Activated CD8-positive, alpha-beta memory T cell treated with anti-CD3 and anti-CD28 coated beads for 1 hour (primary cell): ENCODE measurements around the gene FCHSD2.
A peak's percentile ranks its signal among the peaks of the same experiment; 100 is the strongest.
"Not testable (repeated sequence)": the region's sequence is repeated elsewhere in the genome, so short reads cannot be mapped to it uniquely, and the experiment has no call there.

Experiments
- DNase-seq, 2 donors: peaks; one replicate each; pipeline ENCODE4 v3.0.0-alpha.2; 2020; ENCODE audit warnings: low read depth in 1 of 2; ENCODE audit errors: extremely low read depth in 1 of 2

Gene FCHSD2

GRCh38 chr11:73152086-73152853 is 10.2 kb upstream of the FCHSD2 start:
- no peak for DNase-seq

GRCh38 chr11:73151416-73151815 is 9.3 kb upstream of the FCHSD2 start:
- DNase-seq, result no peak

DNA sequence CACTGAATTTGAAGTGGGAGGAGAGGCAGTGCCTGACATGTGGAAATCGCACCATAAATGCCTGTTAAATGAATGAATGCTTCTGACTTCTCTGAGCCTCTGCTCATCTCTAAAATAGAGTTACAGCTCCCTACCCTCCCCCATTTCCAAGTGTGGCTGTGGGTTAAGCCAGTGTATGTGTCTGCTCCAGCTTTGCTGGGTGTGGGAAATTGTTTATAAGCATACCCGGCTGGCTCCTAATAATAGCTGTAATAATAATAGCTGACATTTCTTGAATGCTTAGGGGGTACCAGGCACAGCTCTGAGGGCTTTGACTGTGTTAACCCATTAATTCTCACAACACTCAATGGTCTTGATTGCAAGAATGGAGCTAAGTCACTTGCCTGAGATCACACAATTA is 7.0 kb upstream of the FCHSD2 start:
- no peak for DNase-seq

GRCh38 chr11:73147771-73148681 is 5.9 kb upstream of the FCHSD2 start:
- no peak for DNase-seq

DNA sequence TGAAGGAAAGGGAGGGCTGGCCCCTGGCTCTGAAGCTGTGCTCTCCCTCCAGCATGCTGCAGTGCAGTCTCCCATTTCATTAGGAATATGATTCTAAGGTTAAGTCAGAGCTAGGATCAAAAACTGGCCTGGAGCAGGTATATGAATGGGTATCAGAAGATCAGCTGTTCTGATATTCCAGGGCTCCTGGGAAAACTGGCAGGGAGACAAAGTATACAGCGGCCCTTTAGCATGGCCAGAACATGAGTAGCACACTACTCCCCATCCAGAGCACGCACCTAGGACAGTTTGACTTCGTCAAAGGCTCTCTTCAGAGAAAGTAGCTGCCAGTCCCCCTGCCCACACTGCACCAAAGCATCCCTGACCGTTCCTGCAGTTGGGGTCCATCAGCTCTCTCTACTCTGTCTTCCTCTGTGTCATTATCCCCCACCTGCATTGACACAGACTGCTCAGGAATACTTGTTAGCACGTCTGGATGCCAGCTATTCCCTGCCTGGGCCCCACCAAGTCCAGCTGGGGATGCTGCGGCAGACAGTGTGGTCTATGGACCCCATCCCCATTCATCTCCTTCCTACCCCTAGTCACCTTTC is 4.0 kb upstream of the FCHSD2 start:
- DNase-seq, result no peak

GRCh38 chr11:73143126-73143838 is 1.2 kb upstream of the FCHSD2 start:
- DNase-seq, result no peak

GRCh38 chr11:73141309-73142127 is 600 bp downstream of the FCHSD2 start:
- peak in 1 of 2 donors; percentile 53 for DNase-seq

DNA sequence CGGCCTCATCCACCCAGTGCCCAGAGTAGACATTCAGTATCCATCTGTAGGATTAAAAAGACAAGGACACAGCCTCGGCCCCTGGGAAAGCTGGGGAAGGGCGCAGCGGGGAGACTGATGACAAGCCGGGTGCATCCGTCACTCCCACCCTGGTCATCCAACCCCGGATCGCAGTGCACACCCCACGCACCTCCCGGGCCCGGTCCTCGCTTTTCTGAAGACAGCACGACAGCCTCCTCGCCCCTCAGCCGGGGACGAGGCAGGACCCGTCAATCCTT is 1.1 kb downstream of the FCHSD2 start:
- no peak for DNase-seq

GRCh38 chr11:73140213-73141030 is 1.7 kb downstream of the FCHSD2 start:
- DNase-seq, result no peak

DNA sequence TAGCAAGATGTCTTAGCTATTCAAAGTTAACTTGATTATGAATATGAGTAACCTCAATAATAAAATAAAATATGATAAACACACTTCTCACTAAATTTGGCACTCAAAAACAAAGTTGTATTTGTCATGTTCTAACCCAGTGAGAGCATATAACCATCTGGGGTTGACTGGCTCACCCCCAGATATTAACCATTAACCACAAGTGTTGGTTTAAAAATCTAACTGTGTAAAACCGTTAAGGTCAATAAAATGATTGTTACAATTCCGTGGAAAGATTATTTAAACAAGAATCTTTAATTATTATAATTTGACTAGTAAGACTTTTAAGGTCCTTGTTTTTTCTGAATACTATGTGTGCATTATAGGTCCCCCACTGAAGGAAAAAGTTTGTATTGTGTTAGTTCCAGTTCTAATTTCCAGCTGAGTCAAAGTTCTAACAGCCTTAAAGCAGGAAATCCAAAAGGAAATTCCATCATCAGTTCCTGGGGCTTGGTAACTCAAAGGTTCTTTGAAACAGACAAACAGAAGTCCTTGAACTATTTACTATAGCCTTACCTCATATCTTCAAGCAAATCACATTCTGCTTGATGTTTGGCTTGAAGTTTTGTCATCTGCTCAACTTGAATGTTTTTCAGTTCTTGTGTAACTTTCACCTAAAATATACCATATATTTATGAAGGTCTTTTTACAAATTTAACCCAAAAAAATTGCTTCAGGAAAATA is 2.5 kb downstream of the FCHSD2 start:
- no peak for DNase-seq

DNA sequence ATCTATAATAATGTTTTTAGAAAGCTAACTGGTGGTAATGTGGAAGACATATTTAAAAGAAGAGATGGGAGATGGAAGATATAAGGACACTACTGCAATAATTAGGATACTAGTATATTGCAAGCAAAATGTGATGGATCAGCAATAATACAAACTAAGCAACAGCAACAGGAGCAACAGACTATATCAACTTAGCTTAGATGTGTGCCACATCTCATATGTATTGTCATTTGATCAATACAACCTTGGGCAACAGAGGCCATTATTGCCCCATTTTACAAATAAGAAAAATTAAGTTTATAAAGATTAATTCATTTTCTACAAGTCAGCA is 4.2 kb downstream of the FCHSD2 start:
- DNase-seq, result no peak

- DNase-seq, result no peak
Observed at GRCh38 chr11:73137262-73137943, 4.7 kb downstream of the FCHSD2 start.

GRCh38 chr11:73136722-73137121 is 5.4 kb downstream of the FCHSD2 start:
- DNase-seq, result not testable (repeated sequence)

DNA sequence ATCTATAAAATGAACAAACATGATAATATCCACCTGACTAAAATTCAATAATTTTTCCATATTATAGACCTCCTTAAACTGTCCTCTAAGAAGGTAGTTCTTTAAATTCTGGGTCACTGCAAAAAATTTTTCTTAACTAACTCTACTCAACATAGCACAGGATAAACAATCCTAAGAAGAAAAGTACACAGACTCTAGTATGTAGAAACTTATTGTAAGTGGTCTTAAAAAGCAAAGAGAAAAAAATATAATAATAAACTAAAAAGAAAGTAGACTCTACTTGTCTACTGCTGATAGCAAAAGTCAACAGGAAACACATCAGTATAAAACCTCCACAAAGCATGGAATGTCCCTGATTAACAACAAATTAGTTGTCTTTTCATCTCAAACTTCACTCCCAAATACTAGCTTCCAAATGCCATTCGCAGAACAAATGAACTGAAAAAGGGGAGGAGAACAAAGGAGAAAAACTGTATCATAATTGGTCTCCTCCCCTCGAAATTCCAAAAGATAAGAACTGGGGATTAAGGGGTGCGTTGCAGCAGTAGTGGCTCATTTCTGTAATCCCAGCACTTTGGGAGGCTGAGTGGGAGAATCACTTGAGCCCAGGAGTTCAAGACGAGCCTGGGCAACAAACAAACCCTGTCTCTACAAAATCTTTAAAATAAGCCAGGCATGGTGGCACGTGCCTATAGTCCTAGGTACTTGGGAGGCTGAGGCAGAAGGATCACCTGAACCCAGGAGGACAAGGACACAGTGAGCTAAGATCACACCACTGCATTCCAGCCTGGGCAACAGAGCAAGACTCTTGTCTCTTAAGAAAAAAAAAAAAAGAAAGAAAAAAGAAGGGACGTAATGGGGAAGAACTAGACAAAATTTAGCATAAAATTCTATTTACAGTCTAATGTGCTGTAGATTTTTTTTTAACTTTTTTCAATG is 6.5 kb downstream of the FCHSD2 start:
- DNase-seq, result no peak

DNA sequence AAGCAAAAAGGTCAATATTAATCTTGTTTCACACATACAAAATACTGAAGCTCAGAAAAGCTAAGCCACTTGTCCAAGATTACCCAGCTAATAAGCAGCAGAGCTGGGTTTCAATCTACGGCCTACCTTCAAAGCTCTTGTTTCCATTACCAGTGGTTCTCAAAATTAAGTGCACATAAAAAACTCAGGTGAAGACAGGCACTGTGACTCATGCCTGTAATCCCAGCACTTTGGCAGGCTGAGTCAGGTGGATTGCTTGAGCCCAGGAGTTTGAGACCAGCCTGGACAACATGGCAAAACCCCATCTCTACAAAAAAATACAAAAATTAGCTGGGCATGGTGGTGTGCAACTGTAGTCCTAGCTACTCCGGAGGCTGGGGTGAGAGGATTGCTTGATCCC is 9.8 kb downstream of the FCHSD2 start:
- not testable (repeated sequence) for DNase-seq

GRCh38 chr11:73130181-73130580 is 11.9 kb downstream of the FCHSD2 start:
- no peak for DNase-seq

DNA sequence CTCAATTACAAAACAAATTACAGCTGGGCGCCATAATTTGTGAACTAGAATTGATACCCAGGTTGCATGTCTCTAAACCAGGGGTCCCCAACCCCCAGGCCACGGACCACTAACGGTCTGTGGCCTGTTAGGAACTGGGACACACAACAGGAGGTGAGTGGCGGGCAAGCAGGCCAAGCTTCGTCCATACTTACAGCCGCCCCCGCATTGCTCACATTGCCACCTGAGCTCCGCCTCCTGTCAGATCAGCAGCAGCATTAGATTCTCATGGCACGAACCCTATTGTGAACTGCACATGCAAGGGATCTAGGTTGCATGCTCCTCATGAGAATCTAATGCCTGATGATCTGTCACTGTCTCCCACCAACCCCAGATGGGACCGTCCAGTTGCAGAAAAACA is 12.9 kb downstream of the FCHSD2 start:
- DNase-seq, result no peak
